Activated naive CD8-positive, alpha-beta T cell treated with anti-CD3 and anti-CD28 coated beads, Interleukin-2, amount 50 U/mL, for 24 hours (primary cell): ENCODE measurements around the gene SCRG1.

Experiments used
- ATAC-seq: fragments of 150-1000 bp; cut with Tn5 transposase; one replicate; pipeline ENCODE4 v1.10.0; 2021
- DNase-seq: peaks from one replicate; pipeline ENCODE4 v3.0.0; 2021
- H3K27ac Mint-ChIP-seq: one replicate; pipeline ENCODE4 v1.8.0; 2021; ENCODE audit warnings: mild to moderate bottlenecking, mixed read lengths
- H3K27me3 Mint-ChIP-seq: one replicate; pipeline ENCODE4 v1.8.0; 2021; ENCODE audit warnings: mixed read lengths
- H3K36me3 Mint-ChIP-seq: one replicate; pipeline ENCODE4 v1.8.0; 2021; ENCODE audit warnings: low read depth, mixed read lengths
- H3K4me1 Mint-ChIP-seq: one replicate; pipeline ENCODE4 v1.8.0; 2021; ENCODE audit warnings: mixed read lengths
- H3K4me3 Mint-ChIP-seq: one replicate; pipeline ENCODE4 v1.8.0; 2021; ENCODE audit warnings: mild to moderate bottlenecking, moderate library complexity, mixed read lengths
- H3K9me3 Mint-ChIP-seq: one replicate; pipeline ENCODE4 v1.8.0; 2021; ENCODE audit warnings: mixed read lengths

Gene SCRG1

GRCh38 chr4:173386751-173387150 lies 12.2 kb downstream of the SCRG1 start:
- Mint-ChIP-seq H3K36me3 (no peaks in the 10 kb centered on the region), H3K4me3 (no peak overlapping the region), H3K4me1 (no peaks in the 10 kb centered on the region), H3K9me3 (no peaks in the 10 kb centered on the region), H3K27ac (no peak overlapping the region), H3K27me3 (peaks cover 7% of the 10 kb centered on the region)
- DNase-seq (no peak), ATAC-seq (no peak)

GRCh38 chr4:173382349-173382748 lies 16.6 kb downstream of the SCRG1 start:
- Mint-ChIP-seq H3K27me3 (peaks cover 10% of the 10 kb centered on the region), H3K27ac (no peak overlapping the region), H3K36me3 (no peaks in the 10 kb centered on the region), H3K4me1 (no peaks in the 10 kb centered on the region), H3K4me3 (no peak overlapping the region), H3K9me3 (no peaks in the 10 kb centered on the region)
- ATAC-seq, result no peak
- DNase-seq, result no peak

- Mint-ChIP-seq H3K36me3 (no peaks in the 10 kb centered on the region), H3K4me1 (no peaks in the 10 kb centered on the region), H3K4me3 (no peak overlapping the region), H3K27ac (no peak overlapping the region), H3K9me3 (no peaks in the 10 kb centered on the region), H3K27me3 (peaks cover 10% of the 10 kb centered on the region)
- ATAC-seq (no peak), DNase-seq (no peak)
These were observed 17.3 kb downstream of the SCRG1 start for GRCh38 chr4:173381610-173382009.

GRCh38 chr4:173380987-173381386 lies 17.9 kb downstream of the SCRG1 start:
- peaks cover 10% of the 10 kb centered on the region for H3K27me3 Mint-ChIP-seq
- ATAC-seq, result no peak

GRCh38 chr4:173379929-173380328 lies 19.0 kb downstream of the SCRG1 start:
- DNase-seq (no peak), ATAC-seq (no peak)
- Mint-ChIP-seq H3K27ac (no peak overlapping the region), H3K9me3 (no peaks in the 10 kb centered on the region), H3K27me3 (peaks cover 10% of the 10 kb centered on the region), H3K4me1 (no peaks in the 10 kb centered on the region), H3K36me3 (peaks cover 2% of the 10 kb centered on the region), H3K4me3 (no peak overlapping the region)

More at GRCh38 chr4:173380987-173381386, 17.9 kb downstream of the SCRG1 start:
- Mint-ChIP-seq H3K36me3 (peaks cover under 1% of the 10 kb centered on the region), H3K4me3 (no peak overlapping the region), H3K27ac (no peak overlapping the region), H3K9me3 (no peaks in the 10 kb centered on the region), H3K4me1 (no peaks in the 10 kb centered on the region)
- DNase-seq, result no peak

- H3K27me3 Mint-ChIP-seq, result peaks cover 28% of the 10 kb centered on the region
- H3K36me3 Mint-ChIP-seq, result peaks cover 14% of the 10 kb centered on the region
- DNase-seq (no peak), ATAC-seq (no peak)
- no peak overlapping the region for H3K4me3 Mint-ChIP-seq
- H3K4me1 Mint-ChIP-seq, result peaks cover 15% of the 10 kb centered on the region
- H3K9me3 Mint-ChIP-seq, result no peaks in the 10 kb centered on the region
- no peak overlapping the region for H3K27ac Mint-ChIP-seq
These were observed 24.3 kb downstream of the SCRG1 start for GRCh38 chr4:173374588-173374987.

GRCh38 chr4:173371292-173372192 lies 27.4 kb downstream of the SCRG1 start:
- Mint-ChIP-seq H3K27me3 (peaks cover 28% of the 10 kb centered on the region), H3K9me3 (no peaks in the 10 kb centered on the region), H3K27ac (peak overlapping the region; percentile 46), H3K4me1 (peaks cover 31% of the 10 kb centered on the region), H3K4me3 (peak overlapping the region; percentile 99), H3K36me3 (peaks cover 14% of the 10 kb centered on the region)
- ATAC-seq, result peak; percentile 2
- DNase-seq, result peak; percentile 46

GRCh38 chr4:173370477-173371291 lies 28.2 kb downstream of the SCRG1 start, which contains the start of gene SAP30:
SAP30 (plus strand) TSS chr4:173370954; CDS start chr4:173371183, 229 bp downstream.
- Mint-ChIP-seq H3K4me1 (peaks cover 34% of the 10 kb centered on the region), H3K36me3 (peaks cover 12% of the 10 kb centered on the region), H3K9me3 (no peaks in the 10 kb centered on the region), H3K27me3 (peaks cover 28% of the 10 kb centered on the region), H3K4me3 (peak within 1 kb of the TSS; percentile 99), H3K27ac (peak within 1 kb of the TSS; percentile 99)
- ATAC-seq (peak; percentile 93), DNase-seq (peak; percentile 95)

- peak overlapping the region; percentile 99 for H3K27ac Mint-ChIP-seq
- peaks cover 12% of the 10 kb centered on the region for H3K36me3 Mint-ChIP-seq
- peaks cover 28% of the 10 kb centered on the region for H3K27me3 Mint-ChIP-seq
- H3K9me3 Mint-ChIP-seq, result no peaks in the 10 kb centered on the region
- peaks cover 35% of the 10 kb centered on the region for H3K4me1 Mint-ChIP-seq
- peak overlapping the region; percentile 99 for H3K4me3 Mint-ChIP-seq
- DNase-seq (peak; percentile 59), ATAC-seq (peak; percentile 12)
These were observed 28.8 kb downstream of the SCRG1 start for GRCh38 chr4:173370130-173370476.

- Mint-ChIP-seq H3K9me3 (no peaks in the 10 kb centered on the region), H3K4me1 (peaks cover 31% of the 10 kb centered on the region), H3K27ac (no peak overlapping the region), H3K4me3 (no peak overlapping the region), H3K27me3 (peaks cover 17% of the 10 kb centered on the region), H3K36me3 (no peaks in the 10 kb centered on the region)
- ATAC-seq, result no peak
- no peak for DNase-seq
These were observed 31.0 kb downstream of the SCRG1 start for GRCh38 chr4:173367946-173368345.

GRCh38 chr4:173367285-173367684 lies 31.6 kb downstream of the SCRG1 start:
- no peak overlapping the region for H3K4me3 Mint-ChIP-seq
- H3K36me3 Mint-ChIP-seq, result no peaks in the 10 kb centered on the region
- no peak overlapping the region for H3K27ac Mint-ChIP-seq

GRCh38 chr4:173365359-173365996 lies 33.4 kb downstream of the SCRG1 start:
- no peak for ATAC-seq
- Mint-ChIP-seq H3K27me3 (peaks cover 1% of the 10 kb centered on the region), H3K4me3 (no peak overlapping the region), H3K27ac (no peak overlapping the region), H3K9me3 (no peaks in the 10 kb centered on the region), H3K4me1 (peaks cover 23% of the 10 kb centered on the region), H3K36me3 (no peaks in the 10 kb centered on the region)
- no peak for DNase-seq

More at GRCh38 chr4:173367285-173367684, 31.6 kb downstream of the SCRG1 start:
- H3K4me1 Mint-ChIP-seq, result peaks cover 31% of the 10 kb centered on the region
- peaks cover 12% of the 10 kb centered on the region for H3K27me3 Mint-ChIP-seq
- ATAC-seq, result no peak
- no peak for DNase-seq
- no peaks in the 10 kb centered on the region for H3K9me3 Mint-ChIP-seq

GRCh38 chr4:173362666-173363065 lies 36.2 kb downstream of the SCRG1 start:
- Mint-ChIP-seq H3K4me3 (no peak overlapping the region), H3K36me3 (no peaks in the 10 kb centered on the region), H3K27me3 (no peaks in the 10 kb centered on the region), H3K4me1 (peaks cover 11% of the 10 kb centered on the region), H3K27ac (no peak overlapping the region), H3K9me3 (no peaks in the 10 kb centered on the region)
- ATAC-seq (no peak), DNase-seq (no peak)

GRCh38 chr4:173360587-173361221 lies 38.2 kb downstream of the SCRG1 start:
- Mint-ChIP-seq H3K36me3 (no peaks in the 10 kb centered on the region), H3K4me3 (no peak overlapping the region), H3K4me1 (peaks cover 2% of the 10 kb centered on the region), H3K27ac (no peak overlapping the region), H3K9me3 (no peaks in the 10 kb centered on the region), H3K27me3 (no peaks in the 10 kb centered on the region)
- DNase-seq, result no peak
- ATAC-seq, result no peak
